GM19025 (cell line): ENCODE measurements around the gene GORASP1.

Experiments
- ATAC-seq: cut with Tn5 transposase; IDR thresholded peaks from one replicate; pipeline ENCODE4 v1.9.1; 2021; ENCODE audit warnings: mild to moderate bottlenecking, low read depth, moderate library complexity; ENCODE audit not compliant: unreplicated experiment

The GORASP1 gene

DNA sequence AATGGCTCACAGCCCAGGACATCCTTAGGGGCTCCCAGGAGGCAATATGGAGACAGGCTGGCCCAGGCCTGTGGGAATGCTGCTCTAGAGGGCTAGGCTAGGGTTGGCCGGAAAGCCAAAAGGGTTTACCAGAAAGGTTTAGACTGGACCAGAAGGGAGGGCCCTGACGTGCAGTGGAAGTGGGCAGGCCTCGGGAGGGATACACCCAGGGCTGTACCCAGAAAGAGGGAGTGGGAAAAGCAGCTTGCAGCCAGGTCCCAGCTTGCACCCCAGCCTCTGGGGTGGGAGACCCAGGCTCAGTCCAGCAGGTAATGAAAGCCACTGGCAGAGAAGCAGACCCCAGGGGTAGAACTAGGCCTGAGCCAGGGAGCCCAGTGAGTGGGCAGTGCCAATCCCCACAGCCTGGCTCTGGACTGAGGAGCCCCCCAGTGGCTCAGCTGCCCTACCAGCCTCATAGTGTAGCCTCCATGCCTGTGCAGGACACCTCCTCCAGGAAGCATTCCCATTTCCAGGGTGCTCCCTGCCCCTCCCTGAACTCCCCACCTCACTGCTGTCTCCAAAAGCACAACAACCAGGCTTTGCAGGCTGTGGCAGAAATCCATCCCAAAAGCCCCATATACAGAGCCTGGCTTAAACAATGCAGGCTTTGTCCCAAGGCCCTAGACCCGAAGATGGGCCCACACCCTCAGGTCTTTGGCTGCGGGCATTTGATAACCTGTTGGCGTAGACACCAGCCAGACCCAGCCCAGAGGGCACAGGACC, 3.5 kb downstream of the GORASP1 start:
- no peak for ATAC-seq

GRCh38 chr3:39103324-39103693, 4.1 kb downstream of the GORASP1 start:
- ATAC-seq: no peak

GRCh38 chr3:39102504-39103323, 4.7 kb downstream of the GORASP1 start:
- no peak for ATAC-seq

- ATAC-seq: no peak
These were observed 6.3 kb downstream of the GORASP1 start for GRCh38 chr3:39101022-39101689.

GRCh38 chr3:39100500-39100886, 6.9 kb downstream of the GORASP1 start:
- no peak for ATAC-seq

DNA sequence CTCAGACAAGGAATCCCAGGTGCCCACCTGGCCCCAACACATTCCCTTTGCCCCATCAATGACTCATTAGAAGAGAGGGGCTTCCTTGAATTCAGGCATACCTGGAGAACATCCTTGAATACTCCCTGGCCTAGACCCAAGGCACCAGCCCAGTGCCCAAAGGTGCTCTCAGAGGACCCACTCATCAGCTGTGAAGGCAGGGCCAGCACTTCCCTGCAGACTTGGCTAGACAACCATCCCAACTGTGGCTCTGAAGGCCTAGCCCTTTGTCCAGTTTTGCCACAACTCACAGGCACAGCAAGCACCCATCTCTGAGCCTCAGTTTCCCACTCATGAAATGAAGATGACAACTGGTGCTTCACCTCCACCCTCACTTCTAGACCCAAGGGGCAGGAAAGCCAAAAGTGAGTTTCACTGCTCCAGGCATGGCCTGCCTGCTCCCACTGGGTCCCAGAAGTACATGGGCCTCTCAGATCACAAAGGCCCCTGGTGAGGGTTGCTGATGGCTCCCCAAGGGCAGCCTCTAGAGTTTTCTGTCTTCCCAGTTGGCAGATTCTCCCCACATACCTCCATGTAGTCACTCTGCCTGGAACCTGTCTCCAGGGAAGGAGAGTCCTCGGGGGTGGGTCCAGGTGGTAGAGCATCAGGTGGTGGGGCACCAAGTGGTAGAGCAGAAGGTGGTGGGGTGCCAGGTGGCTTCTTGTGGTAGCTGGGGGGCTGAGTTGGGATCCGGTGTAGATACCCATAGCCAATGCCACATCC, 7.5 kb downstream of the GORASP1 start:
- no peak for ATAC-seq

DNA sequence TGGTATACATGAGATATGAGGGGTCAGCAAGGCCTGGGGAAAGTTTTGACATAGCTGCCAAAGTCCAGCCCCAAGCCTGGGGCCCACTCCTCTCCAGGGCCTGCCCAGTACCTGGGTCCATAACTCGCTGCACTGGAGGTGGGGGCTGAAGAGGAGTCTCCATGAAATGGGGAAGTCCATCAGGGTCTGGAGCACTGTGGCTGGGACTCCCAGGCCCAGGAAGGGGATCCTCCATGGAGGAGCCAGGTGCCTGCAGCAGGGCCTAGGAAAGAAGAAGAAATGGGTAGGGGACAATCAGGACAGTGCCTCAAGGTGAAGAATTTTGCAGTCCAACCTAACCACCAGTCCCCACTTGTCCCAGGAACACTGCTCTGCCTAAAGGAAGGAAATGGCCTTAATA, 8.2 kb downstream of the GORASP1 start:
- ATAC-seq: no peak

DNA sequence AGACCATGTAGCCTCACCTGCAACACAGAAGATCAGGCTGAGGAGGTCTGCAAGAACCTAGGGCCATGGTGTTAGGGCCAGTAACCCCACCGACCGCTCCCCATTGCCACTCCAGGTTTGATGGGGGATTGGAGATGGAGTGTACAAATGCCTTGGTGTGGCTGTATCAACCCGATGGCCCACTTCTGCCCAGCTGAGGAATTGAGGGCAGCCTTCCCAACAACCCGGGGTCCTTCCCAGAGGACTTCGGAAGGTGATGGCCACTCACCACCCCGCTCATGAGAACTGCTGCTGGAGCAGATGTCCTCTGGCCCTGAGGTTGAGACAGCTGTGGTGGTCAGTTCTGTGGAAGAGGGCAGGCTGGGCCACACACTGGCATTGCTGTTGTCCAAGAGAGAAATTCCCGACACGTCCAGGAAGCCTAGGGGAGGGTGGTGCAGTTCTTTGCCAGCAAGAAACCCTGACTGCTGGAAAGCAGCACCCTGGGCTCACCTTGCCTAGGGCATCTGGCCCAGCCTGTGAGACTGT, 8.9 kb downstream of the GORASP1 start:
- ATAC-seq: no peak

DNA sequence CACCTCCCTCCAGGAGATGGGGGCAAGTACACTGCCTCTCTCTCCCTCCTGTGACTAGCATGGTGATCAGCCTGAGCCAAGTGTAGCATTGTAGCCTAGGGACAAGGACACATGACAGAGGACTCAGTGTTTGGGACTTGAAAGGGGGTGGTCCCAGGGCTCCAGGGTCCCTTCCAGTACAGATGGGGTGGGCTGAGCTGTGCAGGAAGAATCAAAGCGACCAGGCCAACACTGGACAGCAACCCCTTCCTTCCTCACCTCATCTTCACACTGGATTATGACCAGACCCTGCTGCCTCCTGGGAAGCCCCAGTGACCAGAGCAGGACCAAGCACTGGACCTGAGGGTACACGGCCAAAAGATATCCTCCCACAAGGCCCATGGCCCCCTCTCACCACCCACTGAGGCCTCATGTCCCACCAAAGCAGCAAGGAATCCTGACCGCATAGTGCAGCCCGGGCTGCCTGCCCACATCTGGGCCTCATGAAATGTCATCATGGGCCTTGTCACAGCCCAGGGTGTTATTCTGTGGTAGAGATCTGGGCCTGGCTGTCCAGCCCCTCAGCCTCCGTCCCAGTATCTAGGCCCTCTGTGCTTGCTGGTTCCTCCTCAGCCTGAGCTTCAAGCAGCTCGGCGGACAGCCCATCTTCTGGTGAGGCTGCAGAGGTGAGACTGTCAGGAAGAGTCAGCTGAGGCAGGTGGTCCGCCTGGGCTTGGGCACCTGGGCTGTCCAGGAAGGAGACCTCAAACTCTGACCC, 9.5 kb downstream of the GORASP1 start:
- ATAC-seq: no peak

DNA sequence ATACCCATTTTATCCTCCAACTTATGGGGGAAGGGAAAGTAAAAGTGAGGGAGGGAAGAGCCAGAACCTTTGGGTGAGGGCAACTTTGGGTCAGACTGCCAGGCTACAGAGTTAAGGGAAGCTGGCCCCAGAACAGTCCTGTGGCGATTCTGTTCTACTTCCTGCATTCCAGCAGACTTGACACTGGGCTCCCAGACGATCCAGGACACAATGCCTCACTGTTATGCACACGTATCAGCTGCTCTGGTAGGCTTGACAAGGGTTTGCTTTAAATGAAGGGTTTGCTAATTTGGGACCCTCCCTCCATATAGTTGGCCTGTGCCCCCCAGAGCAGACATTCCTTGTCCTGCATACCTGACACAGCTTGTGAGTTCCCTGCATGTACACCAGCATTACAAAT, 10.7 kb downstream of the GORASP1 start:
- no peak for ATAC-seq

GRCh38 chr3:39095778-39096177, 11.6 kb downstream of the GORASP1 start:
- no peak for ATAC-seq

GRCh38 chr3:39094851-39095677, 12.4 kb downstream of the GORASP1 start:
- ATAC-seq: no peak

DNA sequence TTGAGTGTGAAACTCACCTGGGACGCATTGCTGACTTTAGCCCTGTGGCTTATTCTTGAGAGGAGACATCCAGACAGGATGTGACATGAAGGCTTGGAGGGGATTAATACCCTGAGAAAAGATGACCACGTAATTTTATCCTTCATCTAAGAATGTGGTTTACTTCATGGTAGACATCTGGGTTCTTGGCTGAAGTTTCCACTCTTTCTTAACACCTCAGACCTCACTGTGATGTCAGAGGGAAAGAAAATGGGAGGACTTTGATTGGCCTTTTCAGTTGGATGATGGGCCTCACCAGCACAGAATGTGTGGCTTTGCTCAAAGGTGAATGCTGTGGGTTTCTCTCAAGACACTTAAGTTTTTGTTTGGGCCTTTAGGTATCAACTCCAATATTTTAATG, 16.5 kb downstream of the GORASP1 start:
- ATAC-seq: no peak

- ATAC-seq: no peak
These were observed 18.5 kb downstream of the GORASP1 start for GRCh38 chr3:39088889-39089288.

- no peak for ATAC-seq
These were observed 19.0 kb downstream of the GORASP1 start for GRCh38 chr3:39088456-39088855.

DNA sequence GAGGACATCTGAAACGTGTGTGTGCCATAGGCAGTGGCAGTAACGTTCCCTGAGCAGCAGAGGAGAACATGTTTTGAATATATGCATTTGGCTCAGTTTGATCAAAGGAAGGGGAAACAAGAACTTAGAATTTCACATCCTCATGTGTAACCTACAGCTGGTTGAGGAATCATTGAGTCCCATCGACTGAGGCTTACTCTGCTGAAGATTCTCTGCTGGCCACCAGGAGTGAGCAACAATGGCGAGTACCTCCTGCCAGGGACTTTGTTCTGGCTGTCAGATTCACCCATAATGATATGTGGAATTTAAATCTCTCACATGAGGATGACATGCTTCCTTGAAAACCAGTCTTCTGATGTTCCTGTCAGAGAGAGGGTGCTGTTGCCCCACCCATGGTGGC, 21.3 kb downstream of the GORASP1 start:
- no peak for ATAC-seq

GRCh38 chr3:39082666-39083313, 24.6 kb downstream of the GORASP1 start:
- ATAC-seq: no peak

GRCh38 chr3:39080026-39080425, 27.4 kb downstream of the GORASP1 start:
- no peak for ATAC-seq
